HL-60/S4 (cell line): ENCODE results near the gene LIMS1.
"Not testable (repeated sequence)": the region's sequence is repeated elsewhere in the genome, so short reads cannot be mapped to it uniquely, and the experiment has no call there.

Experiments used
- in situ Hi-C: fragments of 300-500 bp; cut with MboI; formaldehyde crosslinking; loops from 2 replicates; pipeline ENCODE4 v1.14.3; 2022; ENCODE audit warnings: low sequenced_read_pairs

Gene LIMS1

DNA sequence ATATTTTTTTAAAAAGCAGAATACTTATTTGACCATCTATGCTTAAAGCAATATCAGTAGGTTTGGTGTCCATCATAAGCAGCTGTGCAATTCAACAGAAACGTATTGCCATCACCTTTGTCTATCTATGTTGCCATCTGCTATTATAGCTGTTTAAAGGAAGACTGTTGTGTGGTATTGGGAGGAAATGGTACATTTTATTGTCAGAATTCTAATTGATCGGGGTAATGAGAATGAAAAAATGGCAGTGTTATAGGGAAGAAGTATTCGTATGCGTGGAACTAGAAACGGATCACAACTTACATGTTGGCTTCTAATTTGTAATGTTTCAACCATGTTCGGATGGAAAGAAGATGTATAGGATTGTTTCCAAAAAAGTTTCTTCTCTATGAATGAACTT, 94.7 kb downstream of the LIMS1 start:
- in situ Hi-C loops, result no loop called here

DNA sequence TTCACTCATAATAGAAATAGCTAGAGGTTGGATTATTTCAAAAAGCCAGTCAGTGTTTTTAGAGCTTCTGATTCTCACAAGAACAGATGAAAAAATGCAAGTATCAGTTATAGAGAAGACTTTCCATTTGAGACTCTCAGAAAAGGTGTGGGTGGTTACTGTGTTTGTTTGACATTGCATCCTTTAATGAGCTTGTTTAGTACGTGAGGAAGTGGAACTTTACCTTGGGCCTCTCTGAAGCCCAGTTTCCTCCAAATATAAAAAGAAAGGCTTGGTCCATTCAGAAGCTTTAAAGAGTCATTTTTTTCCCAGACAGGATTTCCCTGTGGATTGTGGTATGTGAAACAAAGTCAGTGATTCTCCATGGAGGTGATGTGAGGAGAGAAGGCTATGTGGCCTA, 95.1 kb downstream of the LIMS1 start:
- in situ Hi-C loops, result no loop called here

DNA sequence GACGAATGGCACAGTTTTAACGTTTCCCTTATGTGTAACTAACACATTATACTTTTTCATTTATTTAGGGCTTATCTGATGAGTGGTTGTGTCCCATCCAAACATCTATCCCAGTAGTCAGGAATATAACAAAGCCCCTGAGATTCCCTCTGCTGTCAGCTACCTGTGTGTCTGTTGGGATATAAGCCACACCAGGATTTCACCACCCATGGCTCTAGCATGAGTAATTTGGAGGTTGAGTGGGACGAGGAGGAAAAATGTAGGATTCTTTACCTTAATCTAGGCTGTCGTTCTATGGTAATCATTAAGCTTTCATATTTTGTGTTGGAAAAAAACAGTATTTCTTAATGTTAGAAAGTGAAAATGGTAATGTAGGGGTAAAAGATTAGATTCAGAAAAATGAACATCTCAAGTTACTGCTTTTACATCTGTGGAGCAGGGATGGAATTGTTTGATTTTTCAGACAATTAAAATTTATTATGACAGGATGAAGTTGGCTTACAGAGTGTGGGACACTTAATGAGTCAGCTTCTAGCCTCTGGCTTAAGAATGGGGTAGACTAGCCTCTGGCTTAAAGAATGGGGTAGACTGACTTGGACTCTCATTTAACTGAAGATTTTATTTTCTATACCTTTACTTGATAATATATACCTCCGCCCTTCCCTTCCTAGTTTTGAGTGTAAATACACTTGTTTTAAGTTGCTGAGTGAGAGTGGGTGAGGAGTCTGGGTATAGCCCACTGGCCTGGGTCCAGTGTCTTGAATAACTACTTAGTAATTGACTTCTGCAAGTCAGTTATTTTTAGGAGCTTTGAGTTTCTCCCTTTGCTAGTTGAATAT, 96.5 kb downstream of the LIMS1 start:
- in situ Hi-C loops, result no loop called here

DNA sequence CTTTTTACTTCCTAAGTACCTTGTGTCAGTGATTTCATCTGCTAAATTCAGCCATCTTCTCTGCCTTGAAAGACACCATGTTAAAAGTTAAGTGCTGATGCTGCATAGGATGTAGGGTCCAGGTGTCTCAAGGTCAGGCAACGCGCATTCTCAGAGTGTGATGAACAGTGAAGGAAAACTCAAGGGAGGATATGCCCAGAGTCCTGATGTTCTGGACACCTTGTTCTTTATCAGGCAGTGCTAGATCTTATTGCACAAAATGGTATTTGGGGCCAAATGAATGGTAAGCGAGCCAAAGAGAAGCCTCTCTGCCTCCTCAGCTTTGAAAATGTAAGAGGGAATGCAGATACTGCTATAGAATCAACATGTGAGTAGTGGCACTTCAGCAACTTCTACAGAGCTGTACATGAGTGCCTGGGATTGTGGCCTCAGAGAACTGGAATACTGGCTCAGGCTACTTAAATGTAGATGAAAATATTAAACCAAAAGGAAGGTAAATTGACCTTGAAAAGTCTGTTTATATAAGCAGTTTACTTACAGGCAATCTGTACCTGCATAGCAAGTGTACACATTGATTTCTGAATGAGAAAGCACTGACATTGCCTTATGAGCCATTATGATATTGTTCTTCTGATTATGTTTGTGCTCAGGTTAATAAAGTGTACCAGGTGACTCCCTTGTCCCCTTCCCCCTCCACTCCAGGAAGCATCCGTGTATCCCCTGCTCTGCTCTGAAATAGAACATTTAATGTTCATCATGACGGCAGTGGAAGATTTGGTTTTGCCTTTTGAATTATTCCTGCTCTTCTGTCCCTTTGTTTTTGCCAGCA, 98.3 kb downstream of the LIMS1 start:
- in situ Hi-C loops, result no loop called here

DNA sequence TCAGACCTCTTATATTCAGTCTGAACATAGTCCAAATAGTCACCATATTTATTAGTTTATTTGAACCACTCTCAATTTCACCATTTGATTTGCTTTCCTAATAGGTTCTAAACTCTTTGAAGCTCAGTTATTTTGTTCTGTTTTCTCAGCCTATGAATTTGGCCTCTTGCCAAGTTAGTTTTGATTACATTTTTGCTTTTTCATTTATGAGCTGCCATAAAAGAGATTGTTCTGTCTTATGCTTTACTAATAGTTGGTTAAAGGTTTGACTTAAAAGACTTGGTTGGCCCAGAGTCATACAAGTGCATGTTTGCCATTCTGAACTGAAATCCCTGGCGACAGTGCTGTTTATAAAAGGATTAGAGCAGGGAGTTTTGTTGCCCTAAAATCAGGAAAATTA, 99.1 kb downstream of the LIMS1 start:
- in situ Hi-C loops, result no loop called here

GRCh38 chr2:108634011-108634410, 99.7 kb downstream of the LIMS1 start:
- in situ Hi-C loops, result no loop called here

- in situ Hi-C loops, result no loop called here
Measured at GRCh38 chr2:108634576-108635160, 100.4 kb downstream of the LIMS1 start.

GRCh38 chr2:108635630-108636354, 101.5 kb downstream of the LIMS1 start:
- in situ Hi-C loops, result no loop called here

- in situ Hi-C loops, result no loop called here
Measured at GRCh38 chr2:108637304-108637669, 103.0 kb downstream of the LIMS1 start.

DNA sequence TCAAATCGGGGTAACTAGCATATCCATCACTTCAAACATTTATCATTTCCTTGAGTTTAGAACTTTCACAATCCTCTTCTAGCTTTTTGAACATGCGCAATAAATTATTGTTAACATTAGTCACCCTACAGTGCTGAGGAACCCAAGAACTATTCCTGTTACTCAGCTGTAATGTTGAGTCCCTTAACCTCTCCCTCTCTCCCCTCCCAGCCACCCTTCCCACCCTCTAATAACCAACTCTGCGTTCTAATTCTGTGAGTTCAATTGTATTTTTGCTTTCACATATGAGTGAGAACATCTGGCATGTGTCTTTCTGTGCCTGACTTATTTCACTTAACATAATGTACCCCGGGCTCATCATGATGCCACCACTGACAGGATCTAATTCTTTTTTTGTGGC, 106.5 kb downstream of the LIMS1 start:
- in situ Hi-C loops, result no loop called here

DNA sequence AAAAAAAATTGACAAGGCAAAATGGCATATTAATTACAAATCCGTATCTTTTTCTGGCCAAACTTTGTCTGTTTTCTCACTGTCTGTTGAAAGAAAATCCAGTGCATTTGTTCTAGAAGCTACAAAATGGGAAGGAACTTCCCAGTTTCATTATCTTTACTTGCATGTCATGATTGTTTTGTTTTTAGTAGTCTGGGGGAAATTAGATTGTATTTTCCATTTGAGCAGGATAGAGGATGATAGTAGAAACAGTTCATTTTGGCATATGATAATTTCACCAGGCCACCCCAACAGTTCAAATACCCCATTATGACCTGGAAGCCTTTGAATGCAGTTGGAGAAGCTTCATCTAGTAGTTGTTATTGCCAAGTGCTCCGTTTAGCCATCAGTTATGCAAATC, 107.5 kb downstream of the LIMS1 start:
- in situ Hi-C loops, result no loop called here

- in situ Hi-C loops, result no loop called here
Measured at GRCh38 chr2:108643261-108643849, 109.1 kb downstream of the LIMS1 start.

GRCh38 chr2:108643862-108644261, 109.6 kb downstream of the LIMS1 start:
- in situ Hi-C loops, result not testable (repeated sequence)

DNA sequence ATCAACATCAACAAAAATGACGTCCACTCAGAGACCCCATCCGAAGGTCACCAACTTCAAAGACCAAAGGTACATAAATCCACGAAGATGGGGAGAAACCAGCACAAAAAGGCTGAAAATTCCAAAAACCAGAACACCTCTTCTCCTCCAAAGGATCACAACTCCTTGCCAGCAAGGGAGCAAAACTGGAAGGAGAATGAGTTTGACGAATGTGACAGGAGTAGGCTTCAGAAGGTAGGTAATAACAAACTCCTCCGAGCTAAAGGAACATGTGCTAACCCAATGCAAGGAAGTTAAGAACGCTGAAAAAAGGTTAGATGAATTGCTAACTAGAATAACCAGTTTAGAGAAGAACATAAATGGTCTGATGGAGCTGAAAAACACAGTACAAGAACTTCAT, 110.2 kb downstream of the LIMS1 start:
- in situ Hi-C loops, result not testable (repeated sequence)

- in situ Hi-C loops, result not testable (repeated sequence)
Measured at GRCh38 chr2:108648796-108649195, 114.5 kb downstream of the LIMS1 start.

DNA sequence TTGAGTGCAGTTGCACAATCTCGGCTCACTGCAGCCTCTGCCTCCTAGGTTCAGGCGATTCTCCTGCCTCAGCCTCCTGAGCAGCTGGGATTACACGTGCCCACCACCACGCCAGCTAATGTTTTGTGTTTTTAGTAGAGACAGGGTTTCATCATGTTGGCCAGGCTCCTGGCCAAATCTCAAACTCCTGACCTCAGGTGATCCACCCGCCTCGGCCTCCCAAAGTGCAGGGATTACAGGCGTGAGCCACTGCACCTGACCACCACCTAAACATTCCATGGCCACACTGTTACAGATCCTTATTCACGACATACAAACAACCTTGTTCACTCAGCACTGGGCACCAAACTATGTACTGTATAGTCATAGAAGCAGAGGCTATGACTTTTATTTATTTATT, 116.2 kb downstream of the LIMS1 start:
- in situ Hi-C loops, result not testable (repeated sequence)

- in situ Hi-C loops, result not testable (repeated sequence)
Measured at GRCh38 chr2:108651468-108651867, 117.2 kb downstream of the LIMS1 start.

GRCh38 chr2:108652187-108652931, 118.1 kb downstream of the LIMS1 start:
- in situ Hi-C loops, result not testable (repeated sequence)

DNA sequence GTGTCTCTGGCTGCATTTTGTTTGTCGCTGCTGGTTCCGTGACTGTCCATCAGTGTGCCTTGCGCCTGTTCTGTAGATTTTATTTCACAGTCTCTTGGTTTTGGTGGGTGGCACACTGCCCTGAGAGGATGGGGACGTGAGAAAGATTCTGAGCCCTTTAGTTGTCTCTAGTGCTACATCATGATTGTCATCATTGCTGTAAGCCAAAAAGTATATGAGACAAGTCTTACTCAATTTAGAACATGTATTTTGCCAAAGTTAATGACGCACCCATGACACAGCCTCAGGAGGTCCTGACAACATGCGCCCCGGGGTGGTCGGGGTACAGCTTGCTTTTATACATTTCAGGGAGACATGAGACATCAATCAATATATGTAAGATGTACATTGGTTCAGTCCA, 119.2 kb downstream of the LIMS1 start:
- in situ Hi-C loops, result not testable (repeated sequence)

DNA sequence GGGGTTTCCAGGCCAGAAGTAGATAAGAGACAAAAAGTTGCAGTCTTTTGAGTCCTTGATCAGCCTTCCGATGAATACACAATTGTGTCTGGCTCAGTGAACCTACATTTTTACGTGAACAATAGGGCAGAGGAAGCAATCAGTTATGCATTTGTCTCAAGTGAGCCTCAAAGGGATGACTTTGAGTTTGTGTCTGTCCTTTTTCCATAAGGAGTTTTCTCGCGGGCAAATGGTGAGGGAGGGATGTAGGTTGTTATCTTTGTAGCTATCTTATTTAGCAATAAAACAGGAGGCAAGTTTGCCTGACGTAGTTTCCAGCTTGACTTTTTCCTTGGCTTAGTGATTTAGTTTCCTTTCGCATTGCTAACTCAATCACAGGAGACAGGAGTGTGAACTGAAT, 119.6 kb downstream of the LIMS1 start:
- in situ Hi-C loops, result not testable (repeated sequence)
